ENCODE measurements around the gene ENOX1. TPM values are rescaled to one million over a fixed set of nuclear protein-coding genes. Genes with fewer than 3 reads are reported as not detected.

Gene ENOX1
- polyA plus RNA-seq, 1 donor, result 8.2 TPM

DNA sequence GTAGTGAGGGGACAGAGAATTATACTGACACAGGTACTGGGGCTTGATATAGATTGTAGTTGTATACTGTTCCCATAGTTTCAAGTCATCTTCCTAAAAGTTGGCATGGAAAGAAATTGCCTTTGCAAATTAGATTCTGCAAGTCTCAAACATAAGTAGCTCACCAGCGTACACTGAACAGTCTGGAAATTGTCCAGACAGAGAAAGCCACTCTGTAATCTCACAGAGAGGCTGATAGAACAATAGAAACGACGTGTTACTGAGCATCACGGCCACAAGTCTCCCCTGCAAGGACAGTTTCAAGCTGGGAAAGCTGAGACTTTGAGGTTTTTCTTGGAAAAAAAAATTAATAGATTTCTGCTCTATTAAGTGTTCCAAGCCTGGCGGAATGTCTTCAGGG lies 534.8 kb downstream of the ENOX1 start:
- no peak for DNase-seq (ENCODE audit: low read depth)

DNA sequence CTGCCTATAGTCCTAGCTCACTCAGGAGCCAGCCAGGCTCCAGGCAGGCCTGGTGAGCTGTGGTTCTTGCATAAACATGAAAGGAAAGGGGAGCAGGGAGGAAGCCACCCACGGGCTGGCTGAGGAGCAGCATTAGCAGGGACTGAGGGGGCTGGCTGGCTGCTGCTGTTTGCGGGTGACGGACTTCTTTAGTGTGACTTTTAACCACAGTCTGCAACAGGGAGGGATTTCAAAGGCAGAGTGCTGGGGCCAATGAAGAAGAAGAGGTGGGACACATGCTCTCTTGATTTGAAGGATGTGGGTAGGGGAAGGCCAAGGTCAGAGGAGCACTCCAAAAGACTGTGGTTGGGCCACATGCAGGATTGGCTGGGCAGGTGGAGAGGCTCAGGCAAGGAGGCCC lies 540.4 kb downstream of the ENOX1 start:
- no peak for DNase-seq (ENCODE audit: low read depth)

DNA sequence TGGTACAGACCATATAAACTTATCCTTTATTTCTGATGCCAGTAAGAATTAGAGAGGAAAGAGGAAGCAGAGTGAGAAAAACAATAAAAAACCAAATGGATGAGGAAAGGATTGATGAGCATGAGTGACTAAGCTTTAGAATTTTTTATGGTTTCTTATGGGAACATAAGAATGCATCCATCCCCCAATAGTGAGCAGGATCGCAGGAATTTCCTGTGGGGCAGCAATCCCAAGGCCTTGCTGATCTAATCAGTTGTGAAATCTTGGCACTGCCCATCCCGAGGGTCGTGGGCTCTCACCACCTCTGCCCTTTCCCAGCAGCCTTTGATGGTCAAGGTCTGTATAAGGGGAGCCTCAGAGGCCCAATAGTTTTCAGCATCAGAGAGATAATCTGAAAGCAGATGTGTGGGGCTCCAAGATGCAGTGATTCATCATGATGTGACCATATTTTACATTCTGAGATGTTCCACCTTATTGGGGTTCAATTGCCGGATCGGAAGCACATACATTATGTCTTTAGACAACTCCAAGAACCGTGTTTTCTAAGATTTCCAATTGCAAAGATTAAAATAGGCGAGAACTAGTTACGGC lies 541.3 kb downstream of the ENOX1 start:
- no peak for DNase-seq (ENCODE audit: low read depth)

DNA sequence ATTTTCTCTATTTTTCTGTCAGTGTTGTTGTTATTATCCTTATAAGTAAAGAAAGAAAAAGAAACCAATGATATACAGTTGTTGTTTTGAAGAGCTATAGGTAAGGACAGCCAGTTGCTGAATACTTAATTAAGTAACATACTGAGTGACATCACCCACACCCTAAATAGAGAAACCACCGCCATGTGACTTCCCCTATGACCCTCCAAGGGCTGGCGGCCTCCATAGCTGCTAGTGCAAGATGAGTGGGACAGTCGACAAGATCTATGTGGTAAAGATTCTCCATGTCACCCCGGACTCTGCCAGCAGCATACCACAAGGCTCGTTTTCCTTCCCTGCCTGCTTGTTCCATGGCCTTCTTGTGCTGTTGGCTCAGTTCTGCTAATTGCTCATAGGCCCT lies 542.3 kb downstream of the ENOX1 start:
- DNase-seq (ENCODE audit: low read depth), result no peak

DNA sequence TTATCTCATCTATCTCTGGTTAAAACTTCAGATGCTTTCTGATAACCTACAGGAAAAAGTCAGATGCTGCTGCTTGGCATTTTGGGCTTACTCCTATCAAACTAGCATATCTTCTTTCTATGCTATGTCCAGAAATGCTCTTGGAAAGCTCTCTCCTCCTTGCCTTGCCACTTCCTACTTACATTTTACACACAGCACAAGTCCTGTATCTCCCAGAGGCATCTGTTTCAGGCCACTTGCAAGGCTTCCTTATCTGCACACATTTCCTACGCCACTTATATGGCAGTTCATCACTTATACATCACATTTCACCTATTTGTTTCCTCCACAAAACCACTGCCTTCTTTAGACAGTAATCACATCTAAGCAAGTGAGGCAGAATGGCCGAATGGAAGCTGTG lies 543.1 kb downstream of the ENOX1 start:
- DNase-seq (ENCODE audit: low read depth), result no peak

DNA sequence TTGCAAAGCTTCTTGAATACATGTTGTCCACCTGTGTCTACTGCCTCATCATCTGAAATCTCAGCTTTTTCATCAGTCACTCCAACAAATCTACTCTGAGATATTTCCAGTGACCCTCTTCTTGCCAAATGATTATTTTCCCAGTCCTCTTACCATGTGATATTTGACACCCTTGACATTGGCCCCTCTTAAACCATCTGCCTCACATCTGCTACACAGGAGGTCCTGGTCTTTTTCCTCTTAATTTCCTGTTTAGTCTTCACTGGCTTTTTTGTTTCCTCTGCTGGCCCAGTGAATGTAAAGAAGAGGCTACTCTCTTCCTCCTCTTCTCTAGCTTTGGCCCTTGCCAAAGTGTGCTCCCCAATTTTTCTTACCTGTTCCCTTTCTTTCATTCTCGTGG lies 544.7 kb downstream of the ENOX1 start:
- no peak for DNase-seq (ENCODE audit: low read depth)

DNA sequence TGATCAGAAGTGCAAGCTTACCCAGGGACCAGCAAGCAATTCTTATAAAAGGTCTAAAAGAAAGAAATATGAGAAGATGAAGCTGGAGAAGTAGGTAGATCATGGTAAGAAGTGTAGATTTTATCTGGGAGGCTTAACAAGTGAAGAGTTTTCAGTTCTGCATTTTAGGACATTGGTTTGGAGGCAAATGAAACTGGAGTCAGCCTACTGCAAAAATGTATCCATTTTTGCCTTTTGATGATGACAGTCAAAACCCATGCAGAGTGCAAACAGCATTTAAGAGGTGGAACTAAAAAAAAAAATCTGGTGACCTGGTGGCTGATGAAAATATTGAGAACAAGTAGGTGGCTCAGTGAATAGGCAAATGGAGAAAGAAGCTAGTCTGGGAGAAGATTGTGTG lies 546.5 kb downstream of the ENOX1 start:
- DNase-seq (ENCODE audit: low read depth), result no peak

DNA sequence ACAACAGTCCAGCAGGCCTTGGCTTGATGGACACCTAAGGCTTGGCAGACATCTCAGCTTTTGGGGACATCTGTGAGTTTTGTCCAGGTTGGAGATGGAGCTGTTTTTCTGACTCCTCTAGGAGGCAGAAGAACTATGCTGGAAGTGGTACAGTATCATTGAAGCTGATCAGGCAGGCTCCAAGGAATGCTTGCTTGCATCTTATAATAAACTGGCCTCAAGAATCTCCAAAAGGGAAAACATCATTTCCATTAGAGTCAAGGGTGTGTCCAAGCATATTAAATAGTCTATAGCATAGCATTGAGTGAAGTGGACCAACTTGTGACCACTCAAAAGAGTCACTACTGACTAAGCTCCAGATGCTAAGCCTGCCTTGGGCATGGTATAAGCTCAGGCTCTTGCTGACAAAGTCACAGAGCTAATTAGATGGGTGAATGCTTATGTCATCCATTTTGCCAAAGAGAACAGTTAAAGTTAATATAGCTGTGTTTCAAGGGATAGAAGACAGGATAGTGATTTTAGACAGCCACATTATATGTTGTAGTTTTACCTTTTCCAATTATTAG lies 547.4 kb downstream of the ENOX1 start:
- no peak for DNase-seq (ENCODE audit: low read depth)

DNA sequence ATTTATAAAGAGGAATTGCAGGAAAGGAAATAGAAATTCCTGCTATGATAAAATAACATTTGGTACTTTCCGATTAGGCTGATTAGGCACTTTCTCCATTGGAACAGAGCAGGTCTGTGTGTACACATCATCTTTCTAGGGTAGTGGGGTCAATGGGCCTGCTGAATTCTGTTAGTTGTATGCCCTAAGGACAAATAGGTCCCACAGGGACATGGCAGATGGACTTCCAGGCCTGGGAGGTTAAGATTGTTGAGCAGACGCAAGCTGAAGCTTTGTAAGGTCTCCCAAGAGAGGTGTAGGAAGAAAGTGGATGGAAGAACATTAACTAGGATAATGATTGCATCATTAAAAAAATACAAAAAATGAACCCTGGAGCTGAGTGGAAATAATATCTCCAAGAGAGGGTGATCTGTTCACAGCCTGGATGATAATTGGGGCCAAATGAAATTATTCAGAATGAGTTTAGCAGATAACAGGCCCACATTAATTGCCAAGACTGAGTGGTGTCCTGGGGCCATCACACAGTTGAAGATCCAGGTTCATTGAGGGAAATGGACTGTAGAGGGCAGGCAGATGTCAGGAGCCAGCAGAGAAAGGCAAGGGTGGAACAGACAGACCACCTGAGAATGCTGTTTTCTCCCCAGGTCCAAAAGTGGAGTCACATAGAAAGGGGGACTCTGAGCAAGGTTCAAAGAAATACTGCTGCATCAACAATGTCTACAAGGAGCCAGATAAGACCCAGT lies 548.3 kb downstream of the ENOX1 start:
- DNase-seq (ENCODE audit: low read depth), result no peak

DNA sequence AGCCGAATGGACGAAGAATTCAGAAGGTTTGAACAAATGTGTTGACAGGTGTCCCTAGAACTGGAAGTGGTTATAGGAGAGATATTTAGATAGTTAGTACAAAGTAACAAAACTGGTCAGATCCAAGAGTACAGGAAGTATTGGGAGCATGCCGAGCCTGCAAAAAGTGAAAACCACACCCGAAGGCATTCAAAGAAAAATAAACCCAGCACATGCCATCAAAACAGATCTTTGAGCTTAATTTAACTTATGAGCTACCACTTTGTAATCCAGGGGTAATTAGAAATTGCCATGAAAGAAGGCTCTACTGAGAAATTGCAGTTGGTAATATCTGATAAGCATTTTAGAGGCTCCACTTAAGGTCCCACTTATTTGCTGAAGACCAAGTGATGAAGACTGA lies 549.2 kb downstream of the ENOX1 start:
- no peak for DNase-seq (ENCODE audit: low read depth)

DNA sequence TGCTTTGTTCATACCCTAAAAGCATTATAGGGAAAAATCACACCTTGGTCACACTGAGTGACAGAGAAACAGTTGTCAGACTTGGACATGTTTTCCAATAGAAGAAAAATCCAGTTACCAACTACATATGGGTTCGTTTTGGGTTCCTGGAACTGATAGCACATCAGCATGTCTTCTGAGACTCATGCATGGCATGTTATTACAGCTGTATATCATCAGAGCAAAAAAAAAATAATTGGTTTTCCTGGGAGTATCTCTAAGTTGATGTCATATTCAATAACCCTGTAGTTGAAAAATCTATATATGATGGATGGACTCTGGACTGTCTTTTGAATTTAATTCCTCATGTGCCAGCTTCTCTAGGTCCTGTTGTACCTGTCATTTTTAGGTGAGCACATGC lies 551.7 kb downstream of the ENOX1 start:
- no peak for DNase-seq (ENCODE audit: low read depth)

DNA sequence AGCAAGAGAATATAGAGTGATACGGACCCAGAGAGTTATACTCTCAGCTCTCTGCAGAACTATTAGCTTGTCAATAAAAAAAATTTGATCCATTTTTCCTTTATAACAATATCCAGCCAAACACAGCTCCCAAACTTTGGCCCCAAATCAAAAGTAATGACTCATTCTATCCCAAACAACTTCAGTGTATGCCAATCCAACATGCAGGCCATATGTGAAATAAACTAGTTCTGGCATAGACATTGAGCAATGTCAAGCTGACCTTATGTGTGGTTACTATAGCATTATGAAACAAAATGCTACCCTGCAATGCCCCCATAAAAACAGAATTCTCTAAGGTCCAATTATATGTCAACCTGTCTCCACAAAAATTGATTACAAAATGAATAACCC lies 553.9 kb downstream of the ENOX1 start:
- DNase-seq (ENCODE audit: low read depth), result no peak

DNA sequence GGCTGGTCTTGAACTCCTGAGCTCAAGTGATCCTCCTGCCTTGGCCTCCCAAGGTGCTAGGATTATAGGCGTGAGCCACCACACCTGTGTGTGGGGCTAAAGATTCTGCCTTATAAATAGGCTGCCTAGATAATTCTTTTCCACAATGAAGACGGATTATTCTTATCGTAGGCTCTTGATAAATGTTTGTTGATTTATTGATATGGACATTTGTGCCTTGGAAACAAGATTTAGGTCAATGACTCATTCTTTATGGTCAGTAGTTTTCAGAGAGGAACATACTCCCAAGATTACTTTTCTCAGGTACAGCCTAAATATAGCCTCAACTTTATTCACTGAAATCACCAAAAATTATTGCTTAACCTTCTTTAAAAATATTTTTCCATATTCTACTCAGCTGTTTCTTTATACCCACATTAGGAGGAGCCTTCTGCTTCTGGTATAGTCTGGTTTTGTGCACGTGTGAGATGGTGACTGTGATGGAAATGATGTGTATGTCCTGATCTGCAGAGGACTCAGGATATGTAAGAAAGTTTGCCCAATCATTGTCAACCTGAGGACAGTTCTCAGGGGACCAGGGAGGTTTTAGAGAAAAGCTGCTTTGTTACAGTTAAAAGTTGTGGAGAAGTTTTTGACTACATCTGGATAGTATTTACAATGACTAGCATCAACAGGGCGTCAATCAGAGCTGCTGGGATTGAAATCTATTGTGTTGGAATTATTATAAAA lies 554.5 kb downstream of the ENOX1 start:
- no peak for DNase-seq (ENCODE audit: low read depth)

DNA sequence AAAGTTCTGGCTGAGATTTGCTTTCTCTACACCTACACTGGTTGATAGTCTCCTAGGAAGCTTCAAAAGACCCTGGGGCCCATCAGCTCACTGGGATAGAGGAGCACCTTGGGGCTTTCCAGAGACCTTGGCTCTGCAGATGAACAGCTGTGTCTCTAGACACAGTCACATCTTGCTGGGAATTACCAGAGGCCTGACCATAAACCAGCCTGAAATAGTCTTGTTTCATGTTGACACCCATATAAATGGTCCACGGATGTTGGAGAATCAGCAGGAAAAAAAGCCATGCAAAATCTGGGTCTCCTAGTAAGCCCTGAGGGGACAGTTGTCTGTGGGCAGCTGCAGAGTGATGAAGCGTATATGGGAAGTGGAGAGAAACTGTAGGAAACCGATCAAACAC lies 555.8 kb downstream of the ENOX1 start:
- DNase-seq (ENCODE audit: low read depth), result no peak

DNA sequence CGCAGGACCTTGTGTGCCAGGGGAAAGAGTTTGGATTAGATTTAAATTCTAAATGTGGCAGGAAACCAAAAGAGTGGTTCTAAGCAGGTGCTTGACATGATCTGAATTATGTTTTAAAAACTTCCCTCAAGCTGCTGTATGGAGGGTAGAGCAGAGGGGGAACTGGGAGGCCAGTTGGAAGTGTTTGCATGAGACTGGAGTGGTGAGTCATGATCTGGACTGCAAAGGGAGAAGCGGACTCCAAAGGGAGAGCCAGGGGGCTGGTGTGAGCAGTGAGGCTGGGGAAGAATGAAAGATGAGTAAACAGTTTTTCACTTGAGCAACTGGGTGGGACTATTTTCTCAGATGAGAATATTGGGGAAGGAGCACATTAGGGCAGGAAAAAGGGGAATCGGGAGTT lies 557.3 kb downstream of the ENOX1 start:
- DNase-seq (ENCODE audit: low read depth), result no peak

DNA sequence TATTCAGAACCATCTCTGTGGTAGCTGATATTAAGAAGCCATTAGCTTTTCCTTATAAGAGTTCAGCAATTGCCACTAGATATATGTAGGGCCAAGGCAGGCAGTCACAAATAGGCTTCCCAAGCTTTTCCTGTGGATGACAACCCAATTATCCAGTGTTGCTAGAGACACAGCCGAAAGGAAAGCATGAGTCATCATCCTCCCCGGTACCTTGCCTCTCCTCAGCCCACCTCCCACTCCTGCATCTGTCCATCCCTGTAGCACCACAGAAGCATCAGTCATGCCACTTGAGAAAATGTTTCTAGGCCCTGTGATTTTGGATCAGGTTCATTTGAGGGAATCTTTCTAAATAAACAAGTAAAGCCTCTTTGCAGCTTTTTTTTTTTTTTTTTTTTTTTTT lies 559.1 kb downstream of the ENOX1 start:
- no peak for DNase-seq (ENCODE audit: low read depth)

DNA sequence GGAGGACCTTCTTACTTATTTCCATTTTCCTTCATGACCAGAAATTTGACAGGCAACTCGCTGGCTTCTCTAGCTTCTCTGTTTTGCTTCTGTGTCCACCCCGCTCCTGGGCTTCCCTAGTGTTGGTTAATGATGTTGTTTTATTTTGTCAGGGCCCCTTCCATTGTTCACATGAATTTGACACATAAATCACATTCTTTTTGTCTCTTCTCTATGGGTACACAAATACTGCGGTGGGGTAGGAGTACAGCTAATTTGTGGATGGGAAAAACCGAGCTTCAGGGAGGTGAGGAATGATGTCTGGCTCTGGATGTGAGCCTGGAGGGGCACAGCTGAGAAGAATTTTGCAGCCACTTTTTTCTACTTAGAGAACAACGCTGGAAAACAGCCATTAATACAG lies 563.6 kb downstream of the ENOX1 start:
- DNase-seq (ENCODE audit: low read depth), result no peak

DNA sequence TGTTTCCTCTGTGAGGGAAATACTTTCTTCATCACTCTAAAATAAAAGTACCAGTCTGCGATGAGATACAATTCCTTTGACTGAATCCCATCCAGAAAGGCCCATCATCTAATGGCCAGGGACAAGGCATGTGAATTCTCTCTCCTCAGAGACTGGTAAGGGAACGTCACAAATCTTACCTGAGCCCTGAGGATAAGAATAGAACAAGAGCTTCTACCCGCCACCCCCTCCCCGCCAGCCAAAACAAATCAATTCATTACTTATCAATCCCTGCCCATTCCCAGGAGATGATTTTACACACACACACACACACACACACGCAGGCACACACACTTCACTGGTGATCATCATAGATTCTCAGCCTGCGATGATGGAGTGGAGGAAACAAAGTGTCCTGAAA lies 564.7 kb downstream of the ENOX1 start:
- no peak for DNase-seq (ENCODE audit: low read depth)

DNA sequence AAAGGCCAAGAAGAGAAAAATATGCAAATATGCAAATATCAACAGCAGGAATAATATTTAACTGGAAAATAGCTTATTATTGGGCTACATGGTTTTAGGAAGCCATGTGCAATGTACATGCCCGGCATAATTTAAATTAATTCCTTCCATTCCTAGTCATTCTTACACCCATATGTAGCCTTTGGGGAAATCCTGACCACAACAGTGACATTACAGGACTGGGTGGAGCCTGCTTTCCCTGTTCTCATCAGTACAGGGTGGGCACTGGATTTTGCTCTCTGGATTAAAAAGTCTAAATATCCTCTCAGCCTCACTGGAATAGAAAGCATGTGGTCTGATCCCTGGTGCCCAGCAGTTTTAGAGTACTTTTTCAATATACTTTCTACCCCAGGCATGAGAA lies 565.2 kb downstream of the ENOX1 start:
- DNase-seq (ENCODE audit: low read depth), result no peak

DNA sequence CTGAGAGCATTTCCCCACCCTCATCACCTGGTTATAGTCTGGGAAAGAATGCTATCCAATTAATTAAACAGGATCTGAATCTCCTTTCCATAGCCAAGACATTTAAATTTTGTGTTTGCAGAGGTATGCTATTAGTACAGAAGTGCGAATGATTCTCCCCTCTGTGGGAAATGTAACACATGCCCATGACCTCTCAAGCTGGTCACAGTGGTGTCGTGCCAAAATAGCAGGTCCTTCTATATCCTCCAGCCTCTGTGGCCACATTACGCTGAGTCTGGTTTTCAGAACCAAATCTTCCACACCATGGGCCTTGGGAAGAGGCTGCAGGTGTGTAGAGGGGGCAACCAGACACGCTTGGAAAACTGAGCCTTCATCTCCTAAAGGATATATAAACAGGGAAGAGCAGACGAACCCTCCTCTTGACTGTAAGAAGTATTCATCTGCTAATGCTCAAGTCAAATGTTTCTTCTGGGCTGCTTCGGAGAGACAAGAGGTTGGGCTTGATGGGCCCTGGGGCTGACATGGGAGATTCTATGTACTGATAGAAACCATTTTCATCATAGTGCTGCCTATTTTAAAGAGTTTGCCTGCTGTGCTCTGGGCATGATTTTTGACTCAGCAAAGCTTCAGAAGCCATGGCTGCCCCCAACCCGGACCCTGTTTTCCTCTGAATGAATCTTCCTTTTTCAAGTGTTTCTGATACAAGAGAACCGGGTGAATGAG lies 565.7 kb downstream of the ENOX1 start:
- DNase-seq (ENCODE audit: low read depth), result no peak

DNA sequence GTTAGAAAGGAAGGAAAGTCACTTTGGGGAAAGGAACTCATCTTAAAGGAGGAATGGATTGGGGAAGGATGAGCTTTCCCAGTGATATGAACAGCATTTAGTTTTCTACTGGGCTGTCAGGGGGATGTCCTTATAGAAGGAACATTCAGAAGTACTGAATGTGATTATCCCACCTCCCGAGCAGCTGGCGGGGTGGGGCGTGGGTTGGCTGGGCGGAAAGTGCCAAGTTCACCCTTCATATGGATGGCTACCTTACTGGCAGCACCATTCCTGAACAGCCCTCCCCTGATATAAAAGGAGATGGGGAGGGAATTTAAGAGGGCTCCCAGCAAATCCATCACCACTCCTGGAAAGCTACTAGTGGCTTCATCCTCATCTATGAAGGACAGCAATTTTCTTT lies 572.6 kb downstream of the ENOX1 start:
- no peak for DNase-seq (ENCODE audit: low read depth)

DNA sequence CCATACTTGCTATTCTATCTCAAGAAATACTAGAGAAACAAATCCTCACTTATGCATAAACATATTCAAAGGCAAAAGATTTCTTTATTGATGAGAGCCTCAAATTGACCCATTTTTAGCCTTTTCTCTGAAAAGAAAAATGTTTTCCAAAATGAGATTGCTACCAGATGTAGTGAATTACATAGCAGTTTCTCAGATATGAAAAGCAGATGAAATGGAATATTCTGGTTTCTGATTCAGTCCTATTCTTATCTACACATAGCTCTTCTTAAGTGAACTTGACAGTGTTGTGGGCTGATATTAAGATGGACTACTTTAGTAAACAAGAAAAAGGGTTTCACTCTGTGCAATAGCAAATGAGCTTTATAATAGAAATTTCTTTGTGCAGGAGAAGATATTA lies 579.9 kb downstream of the ENOX1 start:
- no peak for DNase-seq (ENCODE audit: low read depth)

Data from forelimb muscle (tissue), 1 donor.